ENCODE results near the gene GLCE.

The GLCE gene

DNA sequence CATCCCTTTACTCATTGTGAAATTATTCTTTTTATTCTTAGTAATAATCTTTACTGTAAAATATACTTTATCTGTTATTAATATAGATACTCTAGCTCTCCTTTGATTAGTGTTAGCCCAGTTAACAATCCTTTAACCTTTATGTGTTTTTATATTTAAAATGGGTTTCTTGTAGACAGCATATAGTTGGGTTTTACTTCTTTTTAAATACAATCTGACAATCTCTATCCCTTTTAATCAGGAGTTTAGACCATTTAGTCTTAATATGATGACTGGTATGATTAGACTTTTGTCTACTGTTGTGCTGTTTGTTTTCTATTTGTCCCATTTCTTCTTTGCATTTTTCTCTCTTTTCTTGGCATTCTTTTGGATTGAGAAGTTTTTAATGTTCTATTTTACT is 30.1 kb downstream of the GLCE start:
- Histone ChIP-seq H3K4me3 (ENCODE audit: insufficient read depth, low read depth, low read length) (no peak overlapping the region), H3K27me3 (ENCODE audit: control insufficient read depth, insufficient read depth, low read length, poor library complexity, severe bottlenecking) (no peaks in the 10 kb centered on the region), H3K27ac (ENCODE audit: insufficient read depth, low read depth, low read length, poor library complexity, severe bottlenecking) (no peak overlapping the region), H3K9me3 (ENCODE audit: control insufficient read depth, low read length) (no peaks in the 10 kb centered on the region), H3K36me3 (ENCODE audit: control insufficient read depth, insufficient read depth, low read length) (no peaks in the 10 kb centered on the region), H3K4me1 (ENCODE audit: control insufficient read depth, insufficient read depth, low read length) (peaks cover 6% of the 10 kb centered on the region)

DNA sequence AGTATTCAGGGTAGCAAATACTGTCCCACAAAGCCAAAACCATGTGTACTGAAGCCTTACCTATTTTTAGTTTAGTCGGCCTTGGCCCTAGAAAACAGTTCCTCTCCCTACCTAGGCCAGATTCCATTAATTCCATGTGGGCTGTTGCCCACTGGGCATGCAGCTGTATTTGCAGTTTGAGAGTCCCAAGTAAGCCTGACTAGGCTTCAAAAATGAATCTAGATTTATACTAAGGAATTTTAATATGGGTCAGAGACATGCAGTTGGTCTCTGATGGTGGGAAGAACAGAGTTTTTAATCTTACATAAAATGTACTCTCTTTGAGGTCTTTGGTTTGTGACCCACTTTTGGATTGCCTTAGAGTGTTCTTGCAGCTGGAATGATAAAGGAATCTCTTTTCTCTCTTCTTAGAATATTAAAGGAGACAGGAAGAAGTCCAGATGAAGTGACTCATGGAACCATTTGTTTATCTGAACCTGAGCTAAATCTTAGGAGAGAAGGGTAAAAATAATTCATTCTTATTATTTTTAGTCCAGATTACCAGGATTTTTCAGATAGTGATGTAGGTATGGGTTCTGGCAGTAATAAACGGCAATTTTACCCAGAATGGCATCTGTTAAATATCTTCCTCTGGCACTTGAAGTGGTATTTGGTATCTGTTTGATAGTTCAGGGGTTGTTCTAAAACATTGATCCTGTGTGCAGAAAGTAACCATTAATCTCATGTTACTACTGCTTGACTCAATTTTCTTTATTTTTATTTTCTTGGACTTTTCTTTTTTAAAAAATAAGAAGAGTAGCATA is 33.8 kb downstream of the GLCE start:
- no peaks in the 10 kb centered on the region for H3K9me3 ChIP-seq (ENCODE audit: control insufficient read depth, low read length)
- H3K4me3 ChIP-seq (ENCODE audit: insufficient read depth, low read depth, low read length): no peak overlapping the region
- H3K27ac ChIP-seq (ENCODE audit: insufficient read depth, low read depth, low read length, poor library complexity, severe bottlenecking): no peak overlapping the region

DNA sequence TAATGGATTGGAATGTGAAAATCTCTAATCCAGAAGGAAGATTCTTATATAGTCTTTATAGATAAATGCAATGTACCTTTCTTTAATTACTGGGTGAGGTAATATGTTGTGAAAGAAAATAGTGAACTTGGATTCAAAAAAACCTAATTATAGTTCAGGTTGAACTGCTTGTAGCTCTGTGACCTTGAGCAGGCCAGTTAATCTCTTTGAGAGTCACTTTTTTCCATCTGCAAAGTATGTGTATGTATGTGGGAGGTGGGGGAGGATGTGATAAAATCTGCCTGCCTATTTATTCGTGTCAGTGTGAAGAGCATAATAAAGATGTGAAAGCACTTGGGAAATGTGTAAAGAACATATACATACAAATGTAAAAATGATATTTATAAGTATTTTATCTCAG is 34.4 kb downstream of the GLCE start:
- Histone ChIP-seq H3K27ac (ENCODE audit: insufficient read depth, low read depth, low read length, poor library complexity, severe bottlenecking) (no peak overlapping the region), H3K4me1 (ENCODE audit: control insufficient read depth, insufficient read depth, low read length) (no peaks in the 10 kb centered on the region), H3K36me3 (ENCODE audit: control insufficient read depth, insufficient read depth, low read length) (no peaks in the 10 kb centered on the region), H3K27me3 (ENCODE audit: control insufficient read depth, insufficient read depth, low read length, poor library complexity, severe bottlenecking) (no peaks in the 10 kb centered on the region), H3K9me3 (ENCODE audit: control insufficient read depth, low read length) (no peaks in the 10 kb centered on the region), H3K4me3 (ENCODE audit: insufficient read depth, low read depth, low read length) (no peak overlapping the region)
- WGBS, 2 experiments: 100% methylated on average over 1 of the region's 1 CpG; no CpG with 5 or more reads in 1 of the 2 experiments

More for the DNA sequence above, 33.8 kb downstream of the GLCE start:
- WGBS, 2 experiments: 93 to 95% methylated on average over 2 of the region's 2 CpGs
- Histone ChIP-seq H3K36me3 (ENCODE audit: control insufficient read depth, insufficient read depth, low read length) (no peaks in the 10 kb centered on the region), H3K27me3 (ENCODE audit: control insufficient read depth, insufficient read depth, low read length, poor library complexity, severe bottlenecking) (no peaks in the 10 kb centered on the region), H3K4me1 (ENCODE audit: control insufficient read depth, insufficient read depth, low read length) (no peaks in the 10 kb centered on the region)

DNA sequence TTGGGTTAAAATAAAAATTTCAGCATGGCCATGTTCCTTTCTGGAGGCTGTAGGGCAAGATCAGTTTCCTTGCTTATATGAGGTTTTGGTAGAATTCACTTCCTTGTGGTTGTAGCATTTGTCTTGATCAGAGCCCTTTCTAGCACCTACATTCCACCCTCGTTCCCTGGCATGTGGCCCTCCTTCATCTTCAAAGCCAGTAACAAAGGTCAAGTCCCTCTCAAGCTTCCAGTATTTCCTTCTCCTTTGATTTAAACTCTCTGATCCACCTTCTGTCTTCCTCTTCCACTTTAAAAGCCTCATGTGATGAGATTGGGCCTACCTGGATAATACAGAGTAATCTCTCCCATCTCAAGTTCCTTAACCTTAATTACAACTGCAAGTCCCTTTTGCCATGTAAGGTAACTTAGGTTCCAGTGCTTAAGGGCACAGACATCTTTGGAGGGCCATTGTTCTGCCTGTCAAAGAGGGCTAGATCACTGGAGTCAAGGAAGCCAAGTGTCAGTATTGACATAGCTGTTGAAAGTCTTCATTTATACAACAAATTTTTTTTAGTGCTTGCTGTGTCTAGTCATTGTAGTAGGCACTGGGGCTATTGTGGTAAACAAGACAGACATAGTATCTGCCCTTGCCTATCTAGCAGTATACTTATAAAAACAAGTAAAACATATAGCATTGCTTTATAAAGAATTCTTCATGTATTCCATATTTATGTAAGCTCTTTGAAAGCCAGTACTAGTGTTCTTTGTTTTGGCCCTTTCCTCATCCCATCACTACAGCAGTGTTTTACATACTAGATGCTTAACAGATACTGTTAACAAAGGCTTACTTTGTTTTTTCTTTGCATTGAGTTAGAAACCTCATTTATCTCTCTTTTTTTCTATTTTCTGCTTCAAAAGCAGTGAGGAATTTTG is 40.7 kb downstream of the GLCE start:
- H3K27ac ChIP-seq (ENCODE audit: insufficient read depth, low read depth, low read length, poor library complexity, severe bottlenecking): no peak overlapping the region
- H3K4me1 ChIP-seq (ENCODE audit: control insufficient read depth, insufficient read depth, low read length): no peaks in the 10 kb centered on the region
- no peaks in the 10 kb centered on the region for H3K9me3 ChIP-seq (ENCODE audit: control insufficient read depth, low read length)
- no peaks in the 10 kb centered on the region for H3K27me3 ChIP-seq (ENCODE audit: control insufficient read depth, insufficient read depth, low read length, poor library complexity, severe bottlenecking)
- no peaks in the 10 kb centered on the region for H3K36me3 ChIP-seq (ENCODE audit: control insufficient read depth, insufficient read depth, low read length)
- WGBS, 2 experiments: 60 to 71% methylated on average over 1 of the region's 1 CpG
- no peak overlapping the region for H3K4me3 ChIP-seq (ENCODE audit: insufficient read depth, low read depth, low read length)

DNA sequence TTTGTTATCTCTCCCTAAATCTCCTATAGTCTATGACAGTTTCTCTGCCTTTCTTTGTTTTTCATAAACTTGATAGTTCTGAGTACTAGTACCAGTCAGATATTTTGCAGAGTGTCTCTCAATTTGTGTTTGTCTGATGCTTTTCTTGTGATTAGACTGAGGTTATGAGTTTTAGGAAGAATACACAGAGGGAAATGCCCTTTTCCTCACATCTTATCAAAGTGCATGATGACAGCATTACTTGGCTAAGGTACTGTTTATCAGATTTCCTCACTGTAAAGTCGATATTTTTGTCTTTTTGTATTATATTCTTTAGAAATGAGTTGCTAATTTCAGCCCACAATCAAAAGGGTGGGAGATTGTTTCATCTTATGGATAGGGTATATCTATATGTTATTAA is 45.6 kb downstream of the GLCE start:
- Histone ChIP-seq H3K4me3 (ENCODE audit: insufficient read depth, low read depth, low read length) (no peak overlapping the region), H3K27me3 (ENCODE audit: control insufficient read depth, insufficient read depth, low read length, poor library complexity, severe bottlenecking) (no peaks in the 10 kb centered on the region), H3K9me3 (ENCODE audit: control insufficient read depth, low read length) (no peaks in the 10 kb centered on the region), H3K36me3 (ENCODE audit: control insufficient read depth, insufficient read depth, low read length) (no peaks in the 10 kb centered on the region), H3K27ac (ENCODE audit: insufficient read depth, low read depth, low read length, poor library complexity, severe bottlenecking) (no peak overlapping the region), H3K4me1 (ENCODE audit: control insufficient read depth, insufficient read depth, low read length) (no peaks in the 10 kb centered on the region)
- WGBS, 2 experiments: 100% methylated on average over 1 of the region's 1 CpG

DNA sequence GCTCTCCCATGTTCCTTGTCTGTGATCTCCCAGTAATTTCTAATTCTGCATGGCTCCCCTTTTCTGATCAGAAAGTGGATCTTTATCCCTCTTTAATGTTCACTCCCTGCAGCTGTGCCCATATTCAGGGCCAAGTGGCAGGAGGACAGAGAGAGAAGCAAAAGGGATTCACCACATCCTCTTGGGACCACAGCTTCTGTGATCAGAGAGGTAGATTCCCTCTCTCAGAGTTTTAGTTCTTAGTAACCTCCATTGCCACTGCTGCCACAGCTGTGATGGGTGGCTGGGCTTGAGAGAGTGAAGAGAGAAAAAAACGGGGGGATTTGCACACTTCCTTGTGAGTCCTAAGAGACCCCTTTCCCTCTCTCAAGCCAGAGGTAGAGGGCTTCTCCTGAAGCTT is 49.2 kb downstream of the GLCE start:
- WGBS, 2 experiments: 67 to 80% methylated on average over 1 of the region's 1 CpG
- H3K4me1 ChIP-seq (ENCODE audit: control insufficient read depth, insufficient read depth, low read length): no peaks in the 10 kb centered on the region

DNA sequence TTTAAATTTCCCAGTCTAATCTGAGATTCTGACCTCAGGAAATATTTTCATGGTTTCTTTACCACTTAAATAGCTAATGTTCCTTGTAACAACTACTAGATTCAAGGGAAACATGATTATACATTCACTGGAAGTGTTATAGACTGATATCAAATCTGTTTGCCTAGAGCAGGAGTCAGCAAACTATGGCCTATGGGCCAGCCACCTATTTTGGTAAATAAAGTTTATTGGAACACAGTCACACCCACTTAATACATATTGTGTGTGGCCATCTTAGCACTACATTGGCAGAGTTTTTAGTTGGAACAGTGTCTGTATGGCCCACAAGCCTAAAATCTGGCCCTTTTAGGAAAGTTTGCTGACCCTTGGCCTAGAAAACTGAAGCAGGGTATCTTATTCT is 50.1 kb downstream of the GLCE start:
- H3K27ac ChIP-seq (ENCODE audit: insufficient read depth, low read depth, low read length, poor library complexity, severe bottlenecking): no peak overlapping the region
- H3K36me3 ChIP-seq (ENCODE audit: control insufficient read depth, insufficient read depth, low read length): no peaks in the 10 kb centered on the region
- H3K4me3 ChIP-seq (ENCODE audit: insufficient read depth, low read depth, low read length): no peak overlapping the region
- H3K4me1 ChIP-seq (ENCODE audit: control insufficient read depth, insufficient read depth, low read length): no peaks in the 10 kb centered on the region
- H3K9me3 ChIP-seq (ENCODE audit: control insufficient read depth, low read length): no peaks in the 10 kb centered on the region
- H3K27me3 ChIP-seq (ENCODE audit: control insufficient read depth, insufficient read depth, low read length, poor library complexity, severe bottlenecking): no peaks in the 10 kb centered on the region

More for the DNA sequence above, 49.2 kb downstream of the GLCE start:
- Histone ChIP-seq H3K27me3 (ENCODE audit: control insufficient read depth, insufficient read depth, low read length, poor library complexity, severe bottlenecking) (no peaks in the 10 kb centered on the region), H3K4me3 (ENCODE audit: insufficient read depth, low read depth, low read length) (no peak overlapping the region), H3K36me3 (ENCODE audit: control insufficient read depth, insufficient read depth, low read length) (no peaks in the 10 kb centered on the region), H3K27ac (ENCODE audit: insufficient read depth, low read depth, low read length, poor library complexity, severe bottlenecking) (no peak overlapping the region), H3K9me3 (ENCODE audit: control insufficient read depth, low read length) (no peaks in the 10 kb centered on the region)

DNA sequence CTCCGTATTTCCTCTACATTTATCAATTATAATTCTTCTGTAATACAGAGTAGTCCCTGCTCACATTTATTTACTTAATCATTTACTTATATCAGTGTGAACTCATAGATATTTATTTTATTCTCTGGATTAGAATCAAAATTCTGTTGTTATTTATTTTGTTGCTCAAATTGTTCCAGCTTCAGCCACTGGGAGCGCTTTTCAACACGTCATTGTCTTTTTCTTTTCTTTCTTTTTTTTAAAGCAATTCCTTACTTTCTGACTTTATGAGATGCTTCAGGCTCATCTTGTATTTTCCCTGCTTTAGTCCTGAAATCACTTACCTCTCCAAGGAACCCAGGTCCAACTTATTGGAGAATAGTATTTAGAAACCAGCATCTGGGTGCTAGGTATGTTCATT is 53.4 kb downstream of the GLCE start:
- H3K4me1 ChIP-seq (ENCODE audit: control insufficient read depth, insufficient read depth, low read length): no peaks in the 10 kb centered on the region
- H3K4me3 ChIP-seq (ENCODE audit: insufficient read depth, low read depth, low read length): no peak overlapping the region
- WGBS, 2 experiments: 35 to 43% methylated on average over 2 of the region's 3 CpGs

DNA sequence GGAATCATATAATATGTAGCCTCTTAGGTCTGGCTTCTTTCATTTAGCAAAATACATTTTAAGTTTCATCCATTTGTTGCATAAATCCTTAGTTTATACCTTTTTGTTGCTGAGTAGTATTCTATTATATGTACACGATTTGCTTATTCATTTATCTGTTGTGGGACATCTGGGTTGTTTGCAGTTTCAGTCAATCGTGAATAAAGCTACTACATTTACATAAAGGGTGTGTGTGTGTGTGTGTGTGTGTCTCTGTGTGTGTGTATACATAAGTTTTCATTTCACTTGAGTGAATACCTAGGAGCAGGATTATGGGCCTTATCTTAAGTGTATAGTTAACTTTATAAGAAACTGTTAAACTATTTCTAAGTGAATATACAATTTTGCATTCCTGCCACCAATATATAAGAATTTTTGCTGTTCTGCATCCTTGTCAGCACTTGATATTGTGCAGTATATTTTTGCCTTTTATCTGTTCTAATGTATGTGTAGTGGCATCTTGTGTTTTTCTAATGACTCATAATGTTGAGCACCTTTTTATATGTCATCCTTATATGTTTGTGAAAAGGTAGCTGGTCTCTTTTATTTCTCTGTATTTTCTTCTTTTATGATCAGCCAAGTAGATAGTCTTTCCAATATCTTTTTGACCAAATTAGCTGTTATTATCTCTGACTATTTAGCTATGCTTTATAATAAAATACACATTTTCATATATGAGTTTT is 55.0 kb downstream of the GLCE start:
- 90 to 91% methylated on average over 2 of the region's 2 CpGs for WGBS, 2 experiments
- Histone ChIP-seq H3K27me3 (ENCODE audit: control insufficient read depth, insufficient read depth, low read length, poor library complexity, severe bottlenecking) (no peaks in the 10 kb centered on the region), H3K4me1 (ENCODE audit: control insufficient read depth, insufficient read depth, low read length) (no peaks in the 10 kb centered on the region), H3K36me3 (ENCODE audit: control insufficient read depth, insufficient read depth, low read length) (no peaks in the 10 kb centered on the region), H3K27ac (ENCODE audit: insufficient read depth, low read depth, low read length, poor library complexity, severe bottlenecking) (no peak overlapping the region), H3K9me3 (ENCODE audit: control insufficient read depth, low read length) (no peaks in the 10 kb centered on the region), H3K4me3 (ENCODE audit: insufficient read depth, low read depth, low read length) (no peak overlapping the region)

More for the DNA sequence above, 53.4 kb downstream of the GLCE start:
- Histone ChIP-seq H3K27me3 (ENCODE audit: control insufficient read depth, insufficient read depth, low read length, poor library complexity, severe bottlenecking) (no peaks in the 10 kb centered on the region), H3K27ac (ENCODE audit: insufficient read depth, low read depth, low read length, poor library complexity, severe bottlenecking) (no peak overlapping the region), H3K9me3 (ENCODE audit: control insufficient read depth, low read length) (no peaks in the 10 kb centered on the region), H3K36me3 (ENCODE audit: control insufficient read depth, insufficient read depth, low read length) (no peaks in the 10 kb centered on the region)

DNA sequence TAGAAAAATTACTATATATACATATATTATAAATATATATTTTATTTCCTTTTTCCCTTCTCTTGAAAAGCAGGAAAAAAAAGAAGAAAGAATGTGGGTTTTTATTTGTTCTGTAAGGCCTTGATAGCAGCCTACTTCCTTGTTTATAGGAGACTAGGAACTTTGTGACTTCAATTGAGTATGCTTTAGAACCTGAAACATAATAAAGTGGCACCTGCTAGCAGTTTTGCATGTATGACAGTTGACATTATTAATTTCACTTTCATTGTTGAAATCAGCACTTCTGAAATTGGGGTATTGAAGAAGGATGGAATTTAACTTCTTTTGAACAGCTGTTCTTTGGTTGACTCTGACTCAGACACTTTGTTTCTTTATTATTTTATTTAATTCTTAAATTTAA is 56.9 kb downstream of the GLCE start:
- H3K27me3 ChIP-seq (ENCODE audit: control insufficient read depth, insufficient read depth, low read length, poor library complexity, severe bottlenecking): no peaks in the 10 kb centered on the region
- H3K27ac ChIP-seq (ENCODE audit: insufficient read depth, low read depth, low read length, poor library complexity, severe bottlenecking): no peak overlapping the region
- no peaks in the 10 kb centered on the region for H3K36me3 ChIP-seq (ENCODE audit: control insufficient read depth, insufficient read depth, low read length)
- H3K9me3 ChIP-seq (ENCODE audit: control insufficient read depth, low read length): no peaks in the 10 kb centered on the region
- no peaks in the 10 kb centered on the region for H3K4me1 ChIP-seq (ENCODE audit: control insufficient read depth, insufficient read depth, low read length)
- H3K4me3 ChIP-seq (ENCODE audit: insufficient read depth, low read depth, low read length): no peak overlapping the region
